GM18498 (cell line): ENCODE measurements around the gene FBLN2.

Experiments used
- ATAC-seq: cut with Tn5 transposase; IDR thresholded peaks from one replicate; pipeline ENCODE4 v1.9.1; 2021; ENCODE audit warnings: mild to moderate bottlenecking, moderate library complexity; ENCODE audit not compliant: unreplicated experiment

The FBLN2 gene

DNA sequence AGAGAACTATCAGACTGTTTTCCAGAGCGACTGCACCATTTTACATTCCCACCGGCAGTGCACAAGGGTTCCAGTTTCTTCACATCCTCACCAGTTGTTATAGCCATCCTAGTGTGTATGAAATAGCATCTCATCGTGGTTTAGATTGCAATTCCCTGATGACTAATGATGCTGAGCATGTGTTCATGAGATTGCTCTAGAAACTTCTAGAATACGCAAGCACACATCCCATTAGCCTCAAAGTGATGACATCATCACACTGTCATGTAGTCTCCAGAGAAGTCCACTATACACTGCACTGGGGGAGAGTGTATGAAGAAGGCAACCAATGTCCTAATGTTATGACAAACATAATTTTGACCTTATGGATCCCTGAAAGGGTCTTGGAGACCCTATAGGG, 30.1 kb downstream of the FBLN2 start:
- no peak for ATAC-seq

DNA sequence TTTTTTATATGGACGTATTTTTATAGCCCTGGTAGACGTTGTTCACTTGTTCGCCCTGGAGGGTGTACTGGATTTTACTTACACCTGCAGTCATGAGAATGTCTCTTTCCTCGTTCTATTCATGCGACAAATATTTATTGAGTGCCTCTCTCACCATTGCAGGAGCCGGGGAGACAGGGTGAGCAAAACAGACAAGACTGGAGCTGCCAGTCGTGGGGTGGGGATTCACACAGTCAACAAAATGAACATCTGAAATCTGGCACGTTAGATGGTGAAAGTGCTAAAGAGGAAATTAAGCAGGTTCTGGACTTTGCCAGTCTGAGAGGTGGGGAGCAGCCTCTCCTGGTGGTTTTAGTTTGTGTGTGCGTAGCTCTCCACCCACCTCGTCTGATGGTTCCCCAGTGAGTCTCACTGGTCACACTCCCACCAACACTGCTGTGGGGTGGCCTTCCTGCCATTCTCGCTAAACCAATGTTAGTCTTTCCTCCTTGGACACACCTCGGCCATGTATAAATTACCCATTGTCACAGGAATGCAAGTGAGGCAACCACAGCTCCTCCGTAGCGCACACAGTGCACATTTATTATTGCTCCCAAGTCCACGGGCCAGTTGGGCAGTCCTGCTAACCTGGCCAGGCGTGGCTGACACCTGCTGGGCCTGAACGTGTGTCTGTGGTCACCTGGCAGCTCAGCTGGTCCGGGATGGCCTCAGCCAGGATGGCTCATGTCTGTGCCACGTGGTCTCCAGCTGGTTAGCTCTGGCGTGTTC, 31.5 kb downstream of the FBLN2 start:
- ATAC-seq, result no peak

DNA sequence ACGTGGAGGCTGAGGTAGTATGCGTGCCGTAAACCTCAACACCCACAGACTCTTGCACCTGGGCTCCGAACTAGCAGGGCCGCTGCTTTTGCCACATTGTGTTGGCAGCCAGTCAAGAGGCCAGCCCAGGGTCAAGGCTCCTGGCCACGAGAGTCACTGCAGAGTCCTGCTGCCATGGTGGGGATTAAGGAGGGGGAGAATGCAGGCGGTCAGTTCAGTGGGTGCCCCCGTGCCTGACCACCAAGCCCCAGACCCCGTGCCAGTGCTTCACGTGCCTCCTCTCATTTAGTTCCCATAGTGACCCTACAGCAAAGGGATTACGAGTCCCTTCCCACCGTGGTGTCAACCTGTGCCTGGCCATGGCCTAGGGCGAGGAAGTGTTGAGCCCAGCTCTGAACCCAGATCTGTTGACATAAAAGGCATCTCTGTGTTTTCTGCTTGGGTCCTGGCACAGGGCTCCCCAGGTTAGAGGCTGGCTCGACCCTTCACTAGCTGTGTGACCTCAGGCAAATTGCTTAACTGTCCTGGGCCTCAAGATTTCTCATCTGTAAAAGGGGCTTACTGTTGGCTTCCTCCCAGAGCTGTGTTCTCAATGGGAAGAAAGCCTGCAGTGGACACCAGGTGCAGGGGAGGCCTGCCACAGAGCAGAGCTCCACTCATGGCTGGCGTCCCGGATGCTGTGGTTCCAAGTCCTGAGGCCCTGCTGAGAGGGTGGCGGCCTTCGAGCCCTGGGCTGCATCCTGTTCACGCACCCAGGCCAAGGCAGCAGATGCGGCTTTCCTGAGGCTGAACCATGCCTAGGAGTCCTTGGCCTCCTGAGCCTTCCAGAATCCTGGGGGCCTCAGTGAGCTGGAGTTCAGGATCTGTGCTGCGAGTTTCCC, 32.8 kb downstream of the FBLN2 start:
- ATAC-seq, result no peak

DNA sequence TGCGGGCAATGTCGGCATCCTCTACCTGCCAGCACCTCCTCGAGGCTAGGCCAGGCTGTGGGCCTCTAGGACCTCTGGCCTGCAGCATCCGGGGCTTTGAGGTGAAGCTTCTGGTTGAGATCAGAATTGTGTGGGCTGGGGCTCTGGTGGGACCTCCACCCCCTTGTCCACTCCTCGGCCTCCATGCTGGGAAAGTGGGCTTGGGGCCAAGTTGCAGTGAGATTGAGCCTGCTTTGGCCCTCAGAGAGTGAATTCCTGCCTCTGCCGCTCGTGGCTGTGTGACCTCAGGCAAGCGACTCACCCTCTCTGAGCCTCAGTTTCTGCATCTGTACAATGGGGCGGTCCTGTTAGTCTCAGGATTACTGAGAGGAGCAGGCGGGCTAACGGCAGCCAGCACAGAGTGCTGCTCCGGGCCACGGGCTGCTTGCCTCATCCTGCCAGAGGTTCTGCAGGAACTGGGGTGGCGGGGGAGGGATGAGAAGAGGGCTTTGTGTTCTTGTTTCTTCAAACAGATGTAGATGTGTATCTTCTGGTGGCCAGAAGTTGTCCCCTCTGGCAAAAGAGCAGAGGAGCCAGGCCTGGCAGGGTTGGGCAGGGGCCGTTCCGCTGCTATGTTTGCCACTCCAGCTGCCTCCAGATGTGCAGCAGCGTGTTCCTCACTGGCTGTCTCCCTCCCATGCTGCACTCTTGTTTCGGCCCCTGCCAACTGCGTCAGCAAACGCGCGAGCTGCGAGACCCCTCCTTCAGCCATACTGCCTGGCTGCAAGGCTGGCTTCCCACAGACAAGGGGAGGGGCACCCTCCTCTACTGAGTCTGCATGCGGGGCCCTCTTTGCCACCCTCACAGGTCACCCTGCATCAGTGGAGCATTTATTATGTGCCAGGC, 33.7 kb downstream of the FBLN2 start:
- no peak for ATAC-seq

DNA sequence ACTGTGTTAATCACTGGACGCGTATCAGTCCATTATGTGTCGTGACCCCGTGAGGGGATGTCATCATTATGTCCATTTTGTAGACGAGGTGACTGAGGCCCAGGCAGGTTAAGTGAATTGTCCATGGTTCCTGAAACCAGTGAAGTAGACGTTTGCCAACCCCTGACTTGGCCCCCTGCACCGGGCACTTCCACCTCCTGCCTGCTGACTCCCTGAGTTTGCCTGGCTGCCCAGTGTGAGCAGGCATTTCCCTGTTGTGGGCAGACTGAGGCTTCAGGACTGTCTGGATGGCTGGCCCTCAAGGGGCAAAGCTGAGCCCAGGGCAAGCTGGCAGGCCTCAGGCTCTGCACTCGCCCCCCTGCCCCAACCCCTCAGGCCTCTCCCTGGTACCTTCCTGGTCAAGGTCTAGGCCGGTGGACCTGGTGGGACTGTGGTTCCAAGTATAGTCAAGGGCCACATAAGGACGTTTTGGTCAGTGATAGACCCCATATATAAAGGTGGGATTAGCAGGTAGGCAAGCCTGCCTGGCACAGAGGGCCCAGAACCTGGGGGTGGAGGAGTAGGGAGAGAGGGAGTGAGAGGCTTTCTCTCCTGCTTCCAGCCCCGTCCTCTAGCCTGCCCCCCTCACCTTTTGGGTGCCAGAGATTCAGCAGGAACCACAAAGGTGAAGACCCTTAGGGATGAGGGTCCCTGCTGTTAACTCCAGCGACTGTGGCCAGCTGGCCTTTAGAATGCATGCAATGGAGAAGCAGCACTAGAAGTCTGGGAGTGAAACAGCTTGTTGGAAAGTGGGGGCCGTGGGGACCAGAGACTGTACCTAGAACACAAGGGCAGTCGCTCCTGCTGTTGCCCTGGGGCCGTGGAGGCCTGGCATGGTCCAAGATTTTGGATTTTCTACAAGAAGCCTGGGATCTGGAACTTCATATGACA, 34.6 kb downstream of the FBLN2 start:
- no peak for ATAC-seq

DNA sequence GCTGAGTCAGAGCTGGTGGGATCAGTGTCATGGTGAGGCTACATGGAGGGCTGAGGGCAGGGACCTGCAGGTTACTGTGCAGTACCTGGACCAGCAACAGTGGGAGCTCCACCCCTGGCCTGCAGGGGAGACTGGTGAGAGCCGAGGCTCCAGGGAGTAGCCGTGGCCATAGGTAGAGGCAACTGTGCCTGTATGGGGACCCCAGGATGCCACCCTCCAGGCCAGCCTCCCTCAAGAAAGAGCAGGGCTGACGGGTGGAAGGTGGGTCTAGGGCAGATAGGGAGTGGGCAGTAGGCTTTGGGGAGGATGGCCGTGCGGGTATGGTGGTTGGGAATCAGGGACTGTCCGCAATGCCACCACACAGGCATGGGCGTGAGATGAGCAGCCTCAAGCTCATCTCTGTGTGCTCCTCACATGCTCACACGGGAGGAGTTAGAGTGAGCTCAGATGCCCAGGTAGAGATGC, 35.5 kb downstream of the FBLN2 start:
- no peak for ATAC-seq

DNA sequence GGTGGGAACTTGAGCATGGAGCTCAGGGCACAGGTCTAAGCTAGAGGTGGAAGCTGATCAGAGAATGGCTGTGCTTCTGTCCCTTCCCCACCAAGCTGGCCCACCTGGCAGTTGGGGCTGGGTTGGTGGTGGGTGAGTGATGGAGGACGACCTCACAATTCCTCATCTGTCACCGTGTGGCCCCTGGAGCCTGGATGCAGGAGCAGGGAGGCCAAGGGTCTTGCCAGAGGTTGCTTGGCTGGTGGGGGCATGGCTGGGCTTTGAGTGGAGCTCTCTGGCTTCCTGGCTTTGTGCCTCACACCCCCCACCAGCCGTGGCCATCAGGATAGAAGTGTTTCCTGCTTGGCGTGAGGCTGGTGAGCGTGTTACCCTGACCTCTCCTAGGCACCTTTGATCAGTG, 36.0 kb downstream of the FBLN2 start:
- no peak for ATAC-seq

DNA sequence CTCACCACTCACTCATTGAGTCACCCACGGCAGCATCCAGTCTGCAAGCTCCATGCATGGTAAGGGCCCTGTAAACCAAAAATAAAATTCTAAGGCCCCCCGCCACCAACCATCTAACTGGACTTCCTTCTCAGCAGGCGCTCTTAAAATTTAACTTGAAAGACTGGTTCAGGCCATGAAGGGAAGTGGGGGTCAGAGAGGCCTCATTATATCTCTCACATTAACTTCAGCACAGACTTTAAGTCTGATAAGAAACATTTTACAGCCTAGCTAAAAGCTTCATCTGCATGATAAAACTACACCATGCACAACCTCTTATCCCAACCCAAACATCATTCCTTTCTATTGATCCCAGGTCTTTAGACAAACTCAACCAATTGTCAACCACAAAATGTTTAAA, 38.5 kb downstream of the FBLN2 start:
- no peak for ATAC-seq

DNA sequence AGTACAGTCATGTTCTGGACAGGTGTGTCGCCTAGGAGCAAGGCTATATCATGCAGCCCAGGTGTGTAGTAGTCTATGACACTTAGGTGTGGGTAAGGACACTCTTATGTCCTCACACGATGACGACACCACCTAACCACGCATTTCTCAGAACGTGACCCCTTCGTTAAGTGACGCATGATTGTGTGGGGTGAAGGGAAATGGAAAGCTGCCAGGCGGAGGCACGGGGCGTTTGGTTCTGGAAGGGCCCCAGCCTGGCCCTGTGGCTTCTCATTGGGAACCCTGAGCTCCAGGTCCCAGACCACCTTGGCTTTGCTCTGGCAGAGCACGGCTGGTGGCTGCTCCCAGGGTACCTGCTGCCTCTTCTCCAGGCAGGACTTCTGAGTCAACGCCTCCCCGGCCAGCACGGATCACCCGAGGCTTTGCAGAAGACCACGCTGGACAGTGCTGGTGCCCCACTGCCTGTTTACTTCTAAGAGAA, 39.3 kb downstream of the FBLN2 start:
- ATAC-seq, result no peak

DNA sequence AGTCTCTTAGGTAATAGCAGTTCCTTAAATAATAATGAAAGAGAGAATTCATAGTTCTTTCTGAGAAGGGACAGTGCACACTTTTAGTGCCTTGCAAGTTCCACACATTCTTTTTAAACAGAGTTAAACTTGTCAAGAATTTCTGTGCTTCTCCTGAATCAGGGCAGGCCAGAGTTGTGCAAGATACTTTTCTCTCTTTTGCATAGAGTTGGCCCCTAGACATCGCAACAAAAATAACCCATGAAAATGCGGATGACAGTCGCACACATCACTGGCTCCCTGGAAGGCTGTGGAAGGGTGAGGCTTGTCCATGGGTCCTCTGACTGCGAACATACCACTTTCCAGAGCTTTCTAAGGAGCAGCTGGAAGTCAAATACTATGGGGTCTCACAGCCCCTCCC, 40.1 kb downstream of the FBLN2 start:
- no peak for ATAC-seq

DNA sequence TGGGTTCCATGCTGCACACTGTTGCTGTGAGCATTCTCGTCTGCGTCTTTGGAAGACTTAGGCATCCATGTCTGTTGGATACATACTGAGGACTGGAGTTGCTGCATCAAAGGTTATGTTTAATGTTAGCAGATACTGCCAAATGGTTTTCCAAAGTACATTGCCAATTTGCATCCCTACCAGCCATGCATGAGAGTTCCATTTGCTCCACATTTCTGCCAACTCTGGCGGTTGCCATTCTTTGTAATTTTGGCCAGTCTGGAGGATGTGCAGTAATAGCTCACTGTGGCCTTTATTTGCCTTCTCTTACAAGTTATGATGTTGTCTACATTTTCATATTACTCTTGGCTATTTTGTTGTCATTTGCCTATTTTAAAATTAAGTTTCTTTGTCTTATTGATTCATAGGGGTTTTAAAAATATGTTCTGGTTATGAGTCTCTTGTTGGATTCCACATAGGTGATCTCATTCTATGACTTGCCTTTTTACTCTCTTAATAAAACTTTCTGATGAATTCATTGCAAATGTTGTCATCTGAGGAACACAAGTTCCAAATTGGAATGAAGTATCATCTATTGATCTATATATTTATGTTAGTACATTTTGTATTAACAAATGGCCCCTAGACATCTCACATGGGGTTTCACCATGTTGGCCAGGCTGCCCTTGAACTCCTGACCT, 42.1 kb downstream of the FBLN2 start:
- no peak for ATAC-seq

DNA sequence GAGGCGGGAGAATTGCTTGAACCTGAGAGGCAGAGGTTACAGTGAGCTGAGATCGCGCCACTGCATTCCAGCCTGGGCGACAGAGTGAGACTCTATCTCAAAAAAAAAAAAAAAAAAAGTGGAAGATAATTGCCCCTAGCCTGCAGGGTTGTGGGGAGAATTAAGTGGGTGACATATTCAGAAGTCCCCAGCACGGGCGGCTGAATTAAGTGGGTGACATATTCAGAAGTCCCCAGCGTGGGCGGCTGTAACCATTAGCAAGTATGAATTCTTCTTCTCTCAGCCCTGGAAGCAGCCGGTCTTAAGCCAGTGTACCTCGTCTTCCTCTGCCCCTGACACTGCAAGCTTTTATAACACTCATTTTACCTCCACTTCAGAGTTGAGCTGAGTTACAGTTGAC, 44.7 kb downstream of the FBLN2 start:
- no peak for ATAC-seq

DNA sequence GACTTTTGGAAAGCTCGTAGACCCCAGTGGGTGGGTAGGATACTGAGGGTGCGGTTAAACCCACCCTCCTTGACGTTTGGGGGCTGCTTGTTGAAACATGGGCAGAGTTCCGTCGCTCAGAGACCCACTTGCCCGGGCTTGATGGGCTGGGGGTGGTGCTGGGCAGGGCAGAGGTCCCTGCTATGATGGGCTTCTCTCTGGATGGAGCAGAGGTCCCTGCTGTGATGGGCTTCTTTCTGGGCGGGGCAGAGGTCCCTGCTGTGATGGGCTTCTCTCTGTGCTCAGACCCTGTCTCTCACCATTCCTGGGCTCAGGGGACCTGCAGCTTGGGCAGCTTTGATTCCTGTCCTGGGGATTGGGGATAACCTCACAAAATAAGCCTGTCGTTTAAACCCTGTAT, 45.2 kb downstream of the FBLN2 start:
- ATAC-seq, result no peak

DNA sequence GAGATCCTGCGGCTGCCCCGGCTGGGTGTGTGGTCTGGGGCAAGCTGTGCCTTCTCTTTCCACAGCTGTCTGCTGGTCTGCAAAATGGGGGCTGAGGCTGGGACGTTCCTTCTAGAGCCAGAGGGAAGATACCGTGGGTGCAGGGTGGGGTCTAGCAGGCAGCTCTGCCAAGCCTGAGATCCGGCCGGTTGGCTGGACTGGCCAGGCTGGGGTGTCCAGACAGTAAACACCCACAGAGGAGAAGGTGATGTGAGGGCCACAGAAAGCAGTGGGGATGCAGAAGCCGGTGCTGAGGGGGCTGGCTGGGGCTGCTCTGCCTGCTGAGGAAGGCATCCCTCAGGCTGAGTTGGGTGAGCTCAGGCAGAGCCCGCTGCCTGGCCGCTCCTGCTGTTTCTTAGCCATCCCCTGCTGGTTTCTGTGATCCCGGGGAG, 46.1 kb downstream of the FBLN2 start:
- ATAC-seq, result no peak

DNA sequence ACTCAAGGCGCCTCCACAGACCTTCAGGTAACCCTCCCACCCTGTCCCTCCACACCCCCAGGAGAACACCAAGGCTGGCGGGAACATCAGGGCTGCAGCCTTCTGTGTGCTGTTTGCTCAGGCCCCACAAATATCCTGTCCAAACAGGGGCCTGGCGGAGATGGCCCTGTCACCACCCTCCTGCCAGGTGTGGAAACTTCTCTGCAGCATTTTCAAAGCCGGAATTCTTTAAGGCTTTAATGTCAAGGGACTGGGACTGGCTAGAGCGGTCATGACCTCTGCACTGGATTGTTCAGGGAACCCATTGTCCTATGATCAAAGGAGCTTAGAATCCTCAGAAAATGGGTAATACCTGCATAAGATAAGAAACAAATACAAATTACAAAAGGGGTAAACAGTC, 46.6 kb downstream of the FBLN2 start:
- ATAC-seq, result no peak

DNA sequence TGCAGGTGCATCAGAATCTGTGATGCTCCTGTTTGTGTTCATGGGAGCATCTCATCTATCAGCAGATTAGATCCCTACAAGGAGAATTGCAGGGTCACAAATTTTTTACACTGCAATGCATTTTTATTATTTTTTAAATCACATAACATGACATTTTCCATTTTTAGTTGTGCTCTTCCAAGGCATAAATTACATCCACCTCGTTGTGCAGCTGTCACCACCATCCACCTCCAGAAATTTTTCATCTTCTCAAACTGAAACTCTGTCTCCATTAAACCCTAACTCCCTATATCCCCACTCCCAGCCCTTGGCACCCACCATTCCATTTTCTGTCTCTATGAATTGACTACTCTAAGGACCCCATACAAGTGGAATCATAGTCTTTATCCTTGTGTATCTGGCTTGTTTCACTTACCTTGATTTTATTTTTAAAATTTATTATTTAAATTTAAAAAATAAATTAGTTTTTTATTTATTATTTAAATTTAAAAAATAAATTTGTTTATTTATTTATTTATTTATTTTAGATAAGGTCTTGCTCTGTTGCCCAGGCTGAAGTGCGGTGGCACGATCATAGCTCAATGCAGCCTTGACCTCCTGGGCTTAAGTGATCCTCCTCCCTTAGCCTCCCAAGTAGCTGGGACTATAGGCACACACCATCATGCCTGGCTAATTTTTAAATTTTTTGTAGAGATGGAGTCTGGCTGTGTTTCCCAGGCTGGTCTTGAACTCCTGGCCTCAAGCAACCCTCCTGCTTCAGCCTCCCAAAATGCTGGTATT, 47.7 kb downstream of the FBLN2 start:
- no peak for ATAC-seq

DNA sequence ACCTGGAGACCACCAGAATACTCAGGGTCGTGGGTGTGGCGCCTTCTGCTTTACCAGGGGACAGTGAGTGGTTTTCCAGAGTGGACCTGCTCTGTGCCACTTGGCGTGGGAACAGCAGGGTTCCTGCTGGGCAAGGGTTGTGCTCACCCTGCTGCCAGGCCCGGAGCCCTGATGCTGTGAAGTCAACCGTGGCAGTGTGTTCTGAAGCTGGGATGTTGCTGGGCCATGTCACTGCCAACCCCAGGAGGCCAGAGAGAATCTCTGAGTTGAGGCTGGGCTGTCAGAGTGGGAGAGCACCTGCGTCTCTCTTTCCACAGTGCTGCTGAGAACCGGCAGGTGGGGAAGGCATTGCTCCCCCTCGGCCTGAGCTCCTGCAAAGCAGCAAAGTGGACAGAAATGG, 48.7 kb downstream of the FBLN2 start:
- no peak for ATAC-seq

DNA sequence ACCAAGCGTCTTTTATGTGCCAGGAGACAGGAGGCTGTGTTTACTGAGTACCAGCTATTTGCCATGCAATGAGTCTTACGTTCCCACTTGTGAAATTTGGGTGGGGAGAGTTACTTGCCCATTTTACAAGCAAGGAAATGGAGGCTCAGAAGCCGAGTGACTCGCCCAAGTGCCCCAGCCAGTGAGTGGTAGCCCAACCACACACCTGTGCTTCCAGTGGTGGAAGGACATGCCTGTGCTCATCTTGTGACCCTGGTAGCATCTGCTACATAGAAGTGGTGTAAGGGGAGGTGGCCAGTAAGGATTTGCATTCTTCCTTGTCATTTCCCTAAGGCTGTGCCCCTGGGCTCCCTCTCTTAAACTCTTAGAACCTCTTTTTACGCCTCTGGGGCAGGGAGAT, 49.3 kb downstream of the FBLN2 start:
- no peak for ATAC-seq
